ENCODE measurements around the gene UPK3A. TPM values are rescaled to one million over a fixed set of nuclear protein-coding genes. Genes with fewer than 3 reads are reported as not detected.

The UPK3A gene
- total RNA-seq, 1 experiment from 2014 or later: not detected

GRCh38 chr22:45298934-45299505 is 14.3 kb downstream of the UPK3A start:
- no peaks in the 10 kb centered on the region for H3K9me3 ChIP-seq (ENCODE audit: control insufficient read depth, insufficient read depth, low read depth, low read length)
- no peaks in the 10 kb centered on the region for H3K27me3 ChIP-seq (ENCODE audit: control insufficient read depth, insufficient read depth, low read length)
- H3K4me3 ChIP-seq (ENCODE audit: low read depth in 2 of 2, low read length in 2 of 2): no peak overlapping the region
- H3K4me1 ChIP-seq (ENCODE audit: control insufficient read depth, insufficient read depth, low read length): no peaks in the 10 kb centered on the region
- no peak for TF ChIP-seq SIN3A (IDR thresholded peaks at IDR 0.05; ENCODE audit: borderline replicate concordance, insufficient read depth, low read depth, low read length)
- TF ChIP-seq CTCF (IDR thresholded peaks at IDR 0.05): no peak
- no peak for TF ChIP-seq TCF7L2 (IDR thresholded peaks at IDR 0.05; ENCODE audit: low read depth, low read length)
- TF ChIP-seq REST (IDR thresholded peaks at IDR 0.05; ENCODE audit: insufficient read depth in 1 of 2, low read depth in 2 of 2, low read length in 1 of 2): no peak
- TF ChIP-seq POLR2AphosphoS5 (IDR thresholded peaks at IDR 0.05; ENCODE audit: low read depth, low read length): no peak
- ChIA-PET CTCF (no interaction called here), POLR2A (no interaction called here)
- H3K27ac ChIP-seq (ENCODE audit: low read length): no peak overlapping the region
- intact Hi-C loops (cut with micrococcal nuclease; ENCODE audit: unreplicated experiment): no loop called here
- no peaks in the 10 kb centered on the region for H3K36me3 ChIP-seq (ENCODE audit: control insufficient read depth, insufficient read depth, low read length)
- no peak for DNase-seq (ENCODE audit: low read depth, low spot score)
- in situ Hi-C loops (cut with HindIII; ENCODE audit: low pct_unique_long_range_greater_than_20kb, low sequenced_read_pairs): no loop called here
- no TSS peak for BruUV-seq (replicated peaks)
- ATAC-seq: no peak

- intact Hi-C loops (cut with micrococcal nuclease; ENCODE audit: unreplicated experiment) (no loop called here), in situ Hi-C loops (cut with HindIII; ENCODE audit: low pct_unique_long_range_greater_than_20kb, low sequenced_read_pairs) (no loop called here)
- Histone ChIP-seq H3K36me3 (ENCODE audit: control insufficient read depth, insufficient read depth, low read length) (no peaks in the 10 kb centered on the region), H3K9me3 (ENCODE audit: control insufficient read depth, insufficient read depth, low read depth, low read length) (no peaks in the 10 kb centered on the region), H3K4me3 (ENCODE audit: low read depth in 2 of 2, low read length in 2 of 2) (no peak overlapping the region), H3K27me3 (ENCODE audit: control insufficient read depth, insufficient read depth, low read length) (no peaks in the 10 kb centered on the region), H3K4me1 (ENCODE audit: control insufficient read depth, insufficient read depth, low read length) (no peaks in the 10 kb centered on the region), H3K27ac (ENCODE audit: low read length) (no peak overlapping the region)
- TF ChIP-seq TCF7L2 (IDR thresholded peaks at IDR 0.05; ENCODE audit: low read depth, low read length) (no peak), REST (IDR thresholded peaks at IDR 0.05; ENCODE audit: insufficient read depth in 1 of 2, low read depth in 2 of 2, low read length in 1 of 2) (no peak), SIN3A (IDR thresholded peaks at IDR 0.05; ENCODE audit: borderline replicate concordance, insufficient read depth, low read depth, low read length) (no peak), POLR2AphosphoS5 (IDR thresholded peaks at IDR 0.05; ENCODE audit: low read depth, low read length) (no peak), CTCF (IDR thresholded peaks at IDR 0.05) (no peak)
- ChIA-PET CTCF (no interaction called here), POLR2A (no interaction called here)
- DNase-seq (ENCODE audit: low read depth, low spot score) (no peak), ATAC-seq (no peak)
- no TSS peak for BruUV-seq (replicated peaks)
Observed at GRCh38 chr22:45302751-45303150, 18.0 kb downstream of the UPK3A start.
